MM.1S (cell line): ENCODE measurements around the gene POC1A.

Experiments used
- CTCF ChIP-seq: fragments of 300-600 bp; sonication (generic); IDR thresholded peaks from 2 replicates; pipeline ENCODE4 v1.5.1; 2016; ENCODE audit warnings: antibody characterized with exemption, low read length, mixed read lengths
- EZH2 ChIP-seq: fragments of 300-600 bp; sonication (generic); optimal IDR thresholded peaks from 2 replicates; pipeline ENCODE3; 2017; ENCODE audit warnings: low read depth, mild to moderate bottlenecking, antibody characterized with exemption, low read length, mixed read lengths
- EZH2phosphoT487 ChIP-seq: fragments of 300-600 bp; sonication (generic); IDR thresholded peaks from 2 replicates; pipeline ENCODE4 v1.6.1; 2018; ENCODE audit warnings: antibody characterized with exemption, low read length

GRCh38 chr3:52162250-52162872 is 8.1 kb upstream of the POC1A start:
- TF ChIP-seq CTCF = no peak
- no peak for TF ChIP-seq EZH2
- TF ChIP-seq EZH2phosphoT487 = no peak
